ENCODE results near the gene DEPDC1B.

GRCh38 chr5:60675286-60675685 is 24.7 kb downstream of the DEPDC1B start:
- TF ChIP-seq CTCF (conservative IDR thresholded peaks at IDR 0.05; ENCODE audit: low read length) (no peak), EZH2phosphoT487 (IDR thresholded peaks at IDR 0.05; ENCODE audit: borderline replicate concordance) (no peak)

Measured in Loucy (cell line).